ENCODE results near the gene SELENOM.

DNA sequence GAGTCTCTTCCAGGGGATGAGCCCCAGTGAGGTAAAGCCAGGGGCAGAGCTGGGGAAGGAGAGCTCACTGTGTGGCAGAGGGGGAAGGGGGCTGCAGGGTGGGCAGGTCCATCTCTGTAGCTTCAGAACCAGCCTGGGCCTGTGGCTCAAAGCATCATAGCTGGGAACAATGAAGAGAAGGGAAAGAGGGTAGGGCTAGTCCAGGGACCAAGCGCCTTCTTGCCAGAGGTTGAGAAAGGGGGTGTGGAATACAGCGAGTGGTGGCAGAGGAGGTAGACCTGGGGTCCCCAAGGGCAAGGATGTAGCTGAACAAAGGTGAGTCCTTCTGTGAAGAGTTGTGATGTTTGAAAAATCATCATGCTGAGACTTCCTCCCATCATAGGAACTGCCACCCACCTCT is 34.2 kb upstream of the SELENOM start:
- TF ChIP-seq, protein P1, sequence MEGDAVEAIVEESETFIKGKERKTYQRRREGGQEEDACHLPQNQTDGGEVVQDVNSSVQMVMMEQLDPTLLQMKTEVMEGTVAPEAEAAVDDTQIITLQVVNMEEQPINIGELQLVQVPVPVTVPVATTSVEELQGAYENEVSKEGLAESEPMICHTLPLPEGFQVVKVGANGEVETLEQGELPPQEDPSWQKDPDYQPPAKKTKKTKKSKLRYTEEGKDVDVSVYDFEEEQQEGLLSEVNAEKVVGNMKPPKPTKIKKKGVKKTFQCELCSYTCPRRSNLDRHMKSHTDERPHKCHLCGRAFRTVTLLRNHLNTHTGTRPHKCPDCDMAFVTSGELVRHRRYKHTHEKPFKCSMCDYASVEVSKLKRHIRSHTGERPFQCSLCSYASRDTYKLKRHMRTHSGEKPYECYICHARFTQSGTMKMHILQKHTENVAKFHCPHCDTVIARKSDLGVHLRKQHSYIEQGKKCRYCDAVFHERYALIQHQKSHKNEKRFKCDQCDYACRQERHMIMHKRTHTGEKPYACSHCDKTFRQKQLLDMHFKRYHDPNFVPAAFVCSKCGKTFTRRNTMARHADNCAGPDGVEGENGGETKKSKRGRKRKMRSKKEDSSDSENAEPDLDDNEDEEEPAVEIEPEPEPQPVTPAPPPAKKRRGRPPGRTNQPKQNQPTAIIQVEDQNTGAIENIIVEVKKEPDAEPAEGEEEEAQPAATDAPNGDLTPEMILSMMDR (IDR thresholded peaks at IDR 0.05; ENCODE audit: insufficient read depth, low read depth, low read length) = no peak
- no peak for TF ChIP-seq EZH2 (IDR thresholded peaks at IDR 0.05; ENCODE audit: insufficient read depth, low read length)
